ENCODE measurements around the gene ANKRD11. TPM values are rescaled to one million over a fixed set of nuclear protein-coding genes. Genes with fewer than 3 reads are reported as not detected.

The ANKRD11 gene
- polyA plus RNA-seq, 1 experiment: 48.1 TPM

DNA sequence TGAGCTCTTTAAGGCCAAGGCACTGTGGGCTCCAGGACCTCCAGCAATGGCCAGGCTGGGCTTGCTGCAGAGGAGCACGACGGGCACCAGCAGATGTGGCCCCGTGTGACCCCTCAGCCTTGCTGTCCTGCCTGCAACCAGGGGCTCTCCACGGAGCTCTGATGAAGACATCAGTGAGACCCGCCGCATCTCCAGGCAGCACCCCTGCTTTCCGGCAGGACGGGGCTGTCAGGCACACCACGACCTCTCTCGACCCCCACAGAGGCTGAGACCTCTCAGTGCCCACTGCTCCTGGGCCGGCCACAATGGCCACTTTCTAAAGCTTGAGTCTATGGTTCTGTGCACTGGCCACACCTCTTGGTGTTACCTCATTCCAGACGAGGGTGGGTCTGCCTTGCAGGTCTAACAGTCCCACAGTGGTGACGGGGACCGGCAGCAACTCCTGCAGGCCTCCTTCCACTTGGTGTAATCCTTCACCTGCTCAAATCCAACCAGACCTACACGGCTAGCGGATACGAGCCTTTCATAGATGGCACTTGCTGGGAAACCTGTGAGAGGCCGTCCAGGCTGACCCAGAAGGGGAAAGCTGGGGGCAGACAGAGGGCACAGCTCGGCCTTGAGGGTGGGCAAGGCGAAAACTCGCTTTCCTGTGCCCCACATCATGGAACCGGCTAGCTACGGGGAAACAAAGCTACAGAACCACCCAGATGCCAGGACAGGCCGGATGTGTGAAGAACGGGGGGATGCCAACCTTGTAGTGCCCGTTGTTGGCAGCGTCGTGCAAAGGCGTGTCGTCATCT, 202.4 kb downstream of the ANKRD11 start:
- no peak for DNase-seq (ENCODE audit: low read depth, low spot score)
- CTCF ChIA-PET: interaction anchor here (1.7 to 2.9 kb wide), 3 partner anchors 10 to 221 kb away, joined by 11 to 18 read pairs (median 15); partner anchors contain the start of gene SPG7
- Histone ChIP-seq H3K27me3 (ENCODE audit: control insufficient read depth, insufficient read depth, low read length) (no peaks in the 10 kb centered on the region), H3K9me3 (ENCODE audit: control insufficient read depth, insufficient read depth, low read length) (peaks cover 3% of the 10 kb centered on the region), H3K27ac (ENCODE audit: low read depth, low read length) (no peak overlapping the region), H3K4me3 (ENCODE audit: low read depth, low read length) (no peak overlapping the region)
- TF ChIP-seq, protein P1, sequence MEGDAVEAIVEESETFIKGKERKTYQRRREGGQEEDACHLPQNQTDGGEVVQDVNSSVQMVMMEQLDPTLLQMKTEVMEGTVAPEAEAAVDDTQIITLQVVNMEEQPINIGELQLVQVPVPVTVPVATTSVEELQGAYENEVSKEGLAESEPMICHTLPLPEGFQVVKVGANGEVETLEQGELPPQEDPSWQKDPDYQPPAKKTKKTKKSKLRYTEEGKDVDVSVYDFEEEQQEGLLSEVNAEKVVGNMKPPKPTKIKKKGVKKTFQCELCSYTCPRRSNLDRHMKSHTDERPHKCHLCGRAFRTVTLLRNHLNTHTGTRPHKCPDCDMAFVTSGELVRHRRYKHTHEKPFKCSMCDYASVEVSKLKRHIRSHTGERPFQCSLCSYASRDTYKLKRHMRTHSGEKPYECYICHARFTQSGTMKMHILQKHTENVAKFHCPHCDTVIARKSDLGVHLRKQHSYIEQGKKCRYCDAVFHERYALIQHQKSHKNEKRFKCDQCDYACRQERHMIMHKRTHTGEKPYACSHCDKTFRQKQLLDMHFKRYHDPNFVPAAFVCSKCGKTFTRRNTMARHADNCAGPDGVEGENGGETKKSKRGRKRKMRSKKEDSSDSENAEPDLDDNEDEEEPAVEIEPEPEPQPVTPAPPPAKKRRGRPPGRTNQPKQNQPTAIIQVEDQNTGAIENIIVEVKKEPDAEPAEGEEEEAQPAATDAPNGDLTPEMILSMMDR (IDR thresholded peaks at IDR 0.05; ENCODE audit: low read depth, low read length): no peak
- POLR2A ChIA-PET: no interaction called here

DNA sequence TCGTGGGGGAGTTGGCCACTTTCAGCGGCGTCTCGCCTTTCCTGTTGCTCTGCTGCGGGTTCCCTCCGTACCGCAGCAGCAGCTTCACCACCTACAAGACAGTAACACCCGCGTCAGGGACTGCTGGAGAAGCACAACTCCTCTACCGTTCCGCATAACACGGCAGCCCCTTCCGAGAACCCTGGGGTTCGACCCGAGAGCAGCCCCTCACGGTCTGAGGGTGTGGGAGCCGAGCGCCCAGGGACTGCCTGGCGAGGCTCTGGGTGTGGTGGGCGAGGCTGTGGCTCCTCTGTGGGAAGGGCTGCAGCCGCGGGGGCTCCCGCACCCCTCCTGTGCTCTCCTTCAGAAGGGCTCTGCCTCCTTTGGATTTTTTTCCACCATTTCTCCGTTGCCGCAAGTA, 204.3 kb downstream of the ANKRD11 start:
- CTCF ChIA-PET: no interaction called here
- no peak overlapping the region for H3K27ac ChIP-seq (ENCODE audit: low read depth, low read length)
- DNase-seq (ENCODE audit: low read depth, low spot score): no peak
- no peak overlapping the region for H3K4me3 ChIP-seq (ENCODE audit: low read depth, low read length)
- TF ChIP-seq, protein P1 (IDR thresholded peaks at IDR 0.05; ENCODE audit: low read depth, low read length): no peak
- no peaks in the 10 kb centered on the region for H3K27me3 ChIP-seq (ENCODE audit: control insufficient read depth, insufficient read depth, low read length)
- H3K9me3 ChIP-seq (ENCODE audit: control insufficient read depth, insufficient read depth, low read length): peaks cover 12% of the 10 kb centered on the region
- POLR2A ChIA-PET: no interaction called here

DNA sequence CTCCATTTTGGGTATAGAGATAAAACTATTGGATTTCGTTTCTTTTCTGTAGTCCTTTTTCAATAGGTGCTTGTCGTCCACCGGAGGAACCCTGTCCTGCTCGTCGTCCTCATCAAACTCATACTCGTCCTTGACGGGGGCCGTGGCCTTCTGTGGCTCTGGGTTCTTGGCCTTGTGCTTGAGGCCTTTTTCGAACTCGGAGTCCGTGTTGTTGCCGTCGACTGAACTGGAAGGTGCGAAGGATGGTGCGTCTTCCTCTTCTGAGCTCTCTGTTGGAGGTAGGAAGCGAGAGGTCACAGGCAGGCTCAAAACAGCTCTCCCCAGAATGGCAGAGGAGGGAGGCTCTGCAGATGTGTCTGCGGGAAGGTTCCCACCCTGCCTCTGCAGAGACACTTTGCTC, 205.0 kb downstream of the ANKRD11 start:
- H3K4me3 ChIP-seq (ENCODE audit: low read depth, low read length): no peak overlapping the region
- TF ChIP-seq, protein P1 (IDR thresholded peaks at IDR 0.05; ENCODE audit: low read depth, low read length): no peak
- no peak for DNase-seq (ENCODE audit: low read depth, low spot score)
- H3K27ac ChIP-seq (ENCODE audit: low read depth, low read length): no peak overlapping the region
- H3K27me3 ChIP-seq (ENCODE audit: control insufficient read depth, insufficient read depth, low read length): no peaks in the 10 kb centered on the region
- peaks cover 18% of the 10 kb centered on the region for H3K9me3 ChIP-seq (ENCODE audit: control insufficient read depth, insufficient read depth, low read length)
- ChIA-PET CTCF (no interaction called here), POLR2A (no interaction called here)

DNA sequence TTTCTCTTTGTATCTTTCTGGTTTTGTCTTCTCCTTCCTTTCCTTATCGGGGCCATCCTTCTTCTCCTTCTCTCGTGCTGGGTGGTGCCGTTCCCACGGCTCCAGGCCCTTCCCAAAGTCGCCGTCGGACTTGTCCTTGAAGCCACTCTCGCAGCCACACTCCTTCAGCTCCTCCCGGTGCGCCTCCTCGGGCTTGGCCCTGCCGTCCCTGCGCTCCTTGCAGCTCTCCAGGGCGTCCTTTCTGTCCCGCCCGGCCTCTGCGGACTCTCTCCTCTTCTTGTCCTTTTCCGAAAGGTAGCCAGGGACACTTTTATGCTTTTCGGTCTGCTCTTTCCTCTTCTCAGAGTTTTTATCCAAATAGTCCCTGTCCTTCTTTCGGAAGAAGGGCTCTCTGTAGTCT, 206.9 kb downstream of the ANKRD11 start:
- Histone ChIP-seq H3K27me3 (ENCODE audit: control insufficient read depth, insufficient read depth, low read length) (no peaks in the 10 kb centered on the region), H3K4me3 (ENCODE audit: low read depth, low read length) (no peak overlapping the region), H3K27ac (ENCODE audit: low read depth, low read length) (no peak overlapping the region), H3K9me3 (ENCODE audit: control insufficient read depth, insufficient read depth, low read length) (peaks cover 18% of the 10 kb centered on the region)
- CTCF ChIA-PET: no interaction called here
- POLR2A ChIA-PET: no interaction called here
- TF ChIP-seq, protein P1 (IDR thresholded peaks at IDR 0.05; ENCODE audit: low read depth, low read length): no peak
- DNase-seq (ENCODE audit: low read depth, low spot score): no peak

DNA sequence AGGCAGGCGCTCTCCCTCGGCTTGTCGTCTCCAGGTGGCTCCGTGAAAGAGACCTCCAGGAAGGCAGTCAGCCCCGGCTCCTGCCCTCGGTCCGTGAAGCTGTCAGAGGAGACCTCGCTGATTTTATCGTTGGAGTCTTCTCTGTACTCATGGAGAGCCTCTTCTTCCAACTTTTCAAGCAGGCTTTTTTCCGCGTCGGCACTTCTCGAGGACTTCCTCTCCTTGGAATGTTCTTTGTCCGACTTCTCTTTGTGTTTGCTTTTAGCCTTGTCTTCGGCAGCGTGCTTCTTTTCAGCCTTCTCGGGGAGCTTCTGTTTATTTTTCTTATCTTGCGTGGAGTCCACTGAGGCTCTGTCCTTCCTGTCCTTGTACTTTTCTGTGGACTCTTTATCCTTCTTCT, 207.8 kb downstream of the ANKRD11 start:
- H3K27me3 ChIP-seq (ENCODE audit: control insufficient read depth, insufficient read depth, low read length): no peaks in the 10 kb centered on the region
- H3K4me3 ChIP-seq (ENCODE audit: low read depth, low read length): no peak overlapping the region
- ChIA-PET POLR2A (no interaction called here), CTCF (no interaction called here)
- peaks cover 18% of the 10 kb centered on the region for H3K9me3 ChIP-seq (ENCODE audit: control insufficient read depth, insufficient read depth, low read length)
- TF ChIP-seq, protein P1 (IDR thresholded peaks at IDR 0.05; ENCODE audit: low read depth, low read length): no peak
- DNase-seq (ENCODE audit: low read depth, low spot score): no peak
- no peak overlapping the region for H3K27ac ChIP-seq (ENCODE audit: low read depth, low read length)
